Esophagus squamous epithelium (tissue), 5 donors: ENCODE measurements around the gene MAP2K7. TPM values are rescaled to one million over a fixed set of nuclear protein-coding genes. Genes with fewer than 3 reads are reported as not detected.

Experiments used
- DNase-seq: peaks from one replicate; lab custom pipeline; 2025; lab: John Stamatoyannopoulos, UW
- H3K27ac ChIP-seq, 4 donors: fragments of 200-600 bp; sonication (generic); one replicate each; pipeline ENCODE4 v1.5.1; 2016 to 2019; ENCODE audit warnings: mild to moderate bottlenecking in 1 of 4
- H3K27me3 ChIP-seq, 4 donors: fragments of 200-600 bp; sonication (generic); 1 replicate in 3 of 4; 2 replicates in 1 of 4; pipeline versions ENCODE4 v1.5.1 to v1.6.0; 2017 to 2021; ENCODE audit warnings: antibody characterized with exemption in 1 of 4
- H3K36me3 ChIP-seq, 3 donors: fragments of 200-600 bp; sonication (generic); one replicate each; pipeline ENCODE4 v1.5.1; 2016 to 2019
- H3K4me1 ChIP-seq, 3 donors: fragments of 200-600 bp; sonication (generic); one replicate each; pipeline ENCODE4 v1.5.1; 2017 to 2019
- H3K4me3 ChIP-seq, 4 donors: fragments of 200-600 bp; sonication (generic); 1 replicate in 3 of 4; 2 replicates in 1 of 4; pipeline ENCODE4 v1.5.1; 2016 to 2019; ENCODE audit warnings: mild to moderate bottlenecking in 2 of 4, moderate library complexity in 1 of 4
- H3K9me3 ChIP-seq, 3 donors: fragments of 200-600 bp; sonication (generic); one replicate each; pipeline ENCODE4 v1.5.1; 2016 to 2019
- CTCF ChIP-seq, 6 experiments: fragments of 450-650 bp in 4 of 6; fragments of 200-600 bp in 2 of 6; sonication (generic) in 2 of 6; IDR thresholded peaks; one replicate each; pipeline ENCODE4 v1.5.1; 2016 to 2019; ENCODE audit warnings: antibody characterized with exemption in 6 of 6, mild to moderate bottlenecking in 4 of 6, moderate library complexity in 4 of 6
- POLR2A ChIP-seq, 4 donors: fragments of 450-650 bp; IDR thresholded peaks; one replicate each; pipeline ENCODE4 v1.6.1; 2017; ENCODE audit warnings: antibody characterized with exemption in 4 of 4, mild to moderate bottlenecking in 4 of 4, moderate library complexity in 3 of 4
- WGBS, 2 donors: methylation state at CpG; one replicate each; pipeline ENCODE4 v1.1.5; 2018; 5-methylcytosine and 5-hydroxymethylcytosine counted together
- intact Hi-C: fragments of 100-400 bp; cut with DNase I; formaldehyde crosslinking; loops from one replicate; pipeline ENCODE4 v1.15.0; 2022
- total RNA-seq, 4 donors: library from RNA; depleted of rRNA; stranded (reverse); fragments of >200 nt; gene quantifications; one replicate each; pipeline ENCODE4 v1.1.0, GENCODE V29; 2016
- donor health status: DM: yes; HTN: yes; CAD: no.

MAP2K7 gene
- total RNA-seq, 4 donors from 2014 or later: 8.6 to 17.3 (median 13.8) TPM

GRCh38 chr19:7907544-7907943, 3.9 kb downstream of the MAP2K7 start:
- peaks cover 19 to 60% (median 40%) of the 10 kb centered on the region in 3 donors for H3K4me1 ChIP-seq
- no peak overlapping the region for H3K27ac ChIP-seq
- H3K9me3 ChIP-seq: no peaks in the 10 kb centered on the region
- intact Hi-C loops: loop anchor here (10.0 kb wide), 1 partner anchor 53 kb away; no protein-coding TSS in a partner anchor
- WGBS, 2 donors: 76 to 100% methylated on average over 2 of the region's 11 CpGs
- peaks cover 25 to 60% (median 36%) of the 10 kb centered on the region in 3 donors for H3K36me3 ChIP-seq
- DNase-seq: no peak
- TF ChIP-seq CTCF (IDR thresholded peaks at IDR 0.05) (no peak), POLR2A (IDR thresholded peaks at IDR 0.05) (no peak)
- H3K4me3 ChIP-seq: no peak overlapping the region
- no peaks in the 10 kb centered on the region for H3K27me3 ChIP-seq

- DNase-seq: no peak
- no peak for TF ChIP-seq POLR2A (IDR thresholded peaks at IDR 0.05)
- no peak for TF ChIP-seq CTCF (IDR thresholded peaks at IDR 0.05)
- 76 to 82% methylated on average over 10 to 11 of the region's 14 CpGs for WGBS, 2 donors
- H3K9me3 ChIP-seq: no peaks in the 10 kb centered on the region
- no peak overlapping the region for H3K27ac ChIP-seq
- peaks cover 30 to 67% (median 40%) of the 10 kb centered on the region in 3 donors for H3K36me3 ChIP-seq
- H3K4me1 ChIP-seq: peaks cover 12 to 54% (median 34%) of the 10 kb centered on the region in 3 donors
- H3K4me3 ChIP-seq: no peak overlapping the region
- intact Hi-C loops: loop anchor here (10.0 kb wide), 1 partner anchor 53 kb away; no protein-coding TSS in a partner anchor
- peaks cover 0 to 2% (median 0%) of the 10 kb centered on the region in 4 donors for H3K27me3 ChIP-seq
These were observed 4.5 kb downstream of the MAP2K7 start for GRCh38 chr19:7908078-7908699.

GRCh38 chr19:7908742-7909461, 5.2 kb downstream of the MAP2K7 start:
- H3K4me1 ChIP-seq: peaks cover 12 to 53% (median 34%) of the 10 kb centered on the region in 3 donors
- 47 to 75% methylated on average over 2 of the region's 19 CpGs for WGBS, 2 donors
- no peak for DNase-seq
- TF ChIP-seq CTCF (IDR thresholded peaks at IDR 0.05) (no peak), POLR2A (IDR thresholded peaks at IDR 0.05) (no peak)
- peaks cover 0 to 9% (median 0%) of the 10 kb centered on the region in 4 donors for H3K27me3 ChIP-seq
- no peaks in the 10 kb centered on the region for H3K9me3 ChIP-seq
- intact Hi-C loops: loop anchor here (10.0 kb wide), 1 partner anchor 54 kb away; no protein-coding TSS in a partner anchor
- H3K36me3 ChIP-seq: peaks cover 30 to 73% (median 40%) of the 10 kb centered on the region in 3 donors
- H3K4me3 ChIP-seq: no peak overlapping the region
- H3K27ac ChIP-seq: no peak overlapping the region

- Histone ChIP-seq H3K36me3 (peaks cover 30 to 73% (median 40%) of the 10 kb centered on the region in 3 donors), H3K4me3 (no peak overlapping the region), H3K9me3 (no peaks in the 10 kb centered on the region), H3K4me1 (peaks cover 9 to 49% (median 32%) of the 10 kb centered on the region in 3 donors), H3K27ac (no peak overlapping the region), H3K27me3 (peaks cover 0 to 16% (median 2%) of the 10 kb centered on the region in 4 donors)
- TF ChIP-seq POLR2A (IDR thresholded peaks at IDR 0.05) (no peak), CTCF (IDR thresholded peaks at IDR 0.05) (no peak)
- no peak for DNase-seq
- no CpG with 5 or more reads among the region's 21 CpGs for whole genome bisulfite sequencing, 2 donors
- intact Hi-C loops: loop anchor here (10.0 kb wide), 1 partner anchor 55 kb away; no protein-coding TSS in a partner anchor
These were observed 5.9 kb downstream of the MAP2K7 start for GRCh38 chr19:7909471-7910067.
